ENCODE data around the gene NUDT21.

- no peak for TF ChIP-seq CTCF (conservative IDR thresholded peaks at IDR 0.05; ENCODE audit: low read length)
- TF ChIP-seq EZH2phosphoT487 (IDR thresholded peaks at IDR 0.05; ENCODE audit: borderline replicate concordance): no peak
These were observed 68.2 kb downstream of the NUDT21 start for GRCh38 chr16:56382901-56383355.

Data from Loucy (cell line).